Measurements from ENCODE around the gene TMEM14C.

DNA sequence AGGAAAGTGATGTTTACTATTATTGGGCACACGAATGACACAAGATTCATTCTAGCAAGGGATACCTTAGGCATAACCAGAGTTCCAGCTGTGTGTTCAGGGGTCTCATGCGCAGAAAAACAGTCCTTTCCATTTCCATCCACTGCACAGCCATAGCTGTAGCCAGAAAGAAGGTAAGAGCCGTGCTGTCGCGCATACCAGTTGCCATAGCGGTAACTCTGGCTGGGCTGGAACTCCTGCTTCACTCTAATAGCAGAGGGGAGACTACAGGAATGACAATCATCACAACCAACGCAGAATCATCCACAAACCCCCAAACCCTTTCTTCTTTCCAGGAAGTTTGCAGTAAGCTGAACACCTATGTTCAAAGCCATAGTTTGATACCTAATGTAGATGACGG, 36.0 kb upstream of the TMEM14C start:
- TF ChIP-seq CTCF (conservative IDR thresholded peaks at IDR 0.05 in 1 of 2, IDR thresholded peaks at IDR 0.05 in 1 of 2; ENCODE audit: extremely low read depth in 1 of 2, insufficient read depth in 1 of 2, low read depth in 1 of 2, low read length in 2 of 2) (no peak), EZH2 (IDR thresholded peaks at IDR 0.05; ENCODE audit: borderline replicate concordance, low read length) (no peak)
